Endometrial microvascular endothelial cells (primary cell): ENCODE data around the gene HTRA3. TPM values are rescaled to one million over a fixed set of nuclear protein-coding genes. Genes with fewer than 3 reads are reported as not detected.

ENCODE experiments used
- in situ Hi-C: cut with HindIII; loops from 2 replicates; pipeline ENCODE4 v1.10.0; 2017; ENCODE audit warnings: low sequenced_read_pairs, low pct_unique_long_range_greater_than_20kb; ENCODE audit errors: inconsistent ontology term
- total RNA-seq: library from RNA; depleted of rRNA; stranded (reverse); fragments of >200 nt; gene quantifications from one replicate; pipeline ENCODE4 v1.2.3, GENCODE V29; 2015; ENCODE audit errors: inconsistent ontology term

Gene HTRA3
- total RNA-seq, 1 donor from 2014 or later, result 1.3 TPM

- in situ Hi-C loops, result no loop called here
Observed at GRCh38 chr4:8261851-8262535, 7.6 kb upstream of the HTRA3 start.

GRCh38 chr4:8262637-8263322 is 6.8 kb upstream of the HTRA3 start:
- in situ Hi-C loops, result no loop called here

- in situ Hi-C loops, result no loop called here
Observed at GRCh38 chr4:8263397-8263796, 6.2 kb upstream of the HTRA3 start.

GRCh38 chr4:8264106-8264505 is 5.4 kb upstream of the HTRA3 start:
- in situ Hi-C loops, result no loop called here

DNA sequence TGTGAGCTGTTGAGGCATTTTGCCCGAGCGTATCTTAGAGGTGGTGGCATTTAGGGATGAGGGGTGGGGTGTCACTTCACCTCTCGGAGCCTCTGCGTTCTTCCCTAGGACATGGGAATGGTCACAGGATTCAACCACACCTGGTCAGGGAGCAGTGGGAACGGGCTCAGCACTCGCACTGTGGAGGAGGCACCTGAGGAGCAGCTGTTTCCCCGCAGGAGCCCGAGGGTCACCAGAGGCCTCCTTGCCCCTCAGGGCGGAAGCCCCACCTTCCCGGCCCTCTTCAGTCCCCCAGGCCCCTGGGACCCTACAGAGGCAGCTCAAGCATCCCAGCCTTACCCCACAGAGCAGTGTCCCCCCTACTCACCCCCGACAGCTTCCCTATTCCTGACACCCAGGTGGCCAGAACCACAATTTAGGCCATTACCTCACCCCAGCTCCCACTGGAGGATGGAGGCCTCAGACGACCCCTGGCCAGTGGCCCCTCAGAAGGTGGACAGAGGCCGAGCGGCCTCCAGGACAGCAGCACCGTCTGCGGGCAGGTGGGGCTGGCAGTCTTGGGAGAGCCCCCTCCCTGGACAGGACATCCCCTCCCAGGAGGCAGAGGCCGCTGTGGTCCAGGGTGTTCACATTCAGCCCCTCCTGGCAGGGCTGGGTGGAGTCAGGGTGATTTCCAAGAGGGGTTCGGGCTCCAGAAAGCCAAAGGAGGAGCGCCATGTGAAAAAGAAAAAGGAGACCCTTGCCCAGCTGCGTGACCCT is 4.2 kb upstream of the HTRA3 start:
- in situ Hi-C loops, result no loop called here

- in situ Hi-C loops, result no loop called here
Observed at GRCh38 chr4:8266088-8266487, 3.5 kb upstream of the HTRA3 start.

DNA sequence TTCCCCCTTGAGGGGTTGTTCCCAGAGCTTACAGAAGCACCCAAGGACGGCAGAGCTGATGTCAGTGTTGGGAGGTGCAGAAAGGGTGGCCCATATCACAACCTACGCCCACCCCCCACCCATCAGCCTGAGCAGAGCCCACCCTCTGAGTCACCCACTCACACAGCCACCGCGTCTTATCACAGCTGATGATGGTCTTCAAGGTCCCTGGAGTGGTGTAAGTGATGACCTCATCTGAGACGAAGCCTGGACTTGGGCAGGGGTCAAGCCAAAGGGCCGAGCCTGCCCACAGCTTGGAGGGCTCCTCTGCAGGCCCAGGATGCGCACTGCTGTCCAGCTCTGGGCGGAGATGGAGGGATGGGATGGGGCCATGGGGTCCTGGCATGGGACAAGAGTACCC is 3.0 kb upstream of the HTRA3 start:
- in situ Hi-C loops, result no loop called here

DNA sequence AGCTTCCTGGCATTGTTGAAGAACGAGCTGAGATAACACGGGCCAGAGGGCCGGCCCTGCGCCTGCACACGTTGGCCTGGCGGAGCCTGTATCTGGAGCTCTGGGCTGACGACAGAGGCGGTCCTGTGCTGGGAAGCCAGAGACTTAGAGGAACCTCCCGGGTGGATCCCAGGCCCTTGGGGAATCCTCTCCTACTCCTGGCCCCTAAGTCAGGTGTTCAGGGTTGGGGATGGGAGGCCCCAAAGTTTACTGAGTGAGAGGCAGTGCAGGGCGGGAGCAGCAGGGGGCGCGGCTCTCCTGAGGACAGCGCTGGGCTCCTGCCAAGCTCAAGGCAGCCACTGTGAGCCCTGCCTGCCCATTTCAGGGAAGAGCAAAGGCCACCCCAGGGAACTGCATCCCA is 2.5 kb upstream of the HTRA3 start:
- in situ Hi-C loops, result no loop called here

DNA sequence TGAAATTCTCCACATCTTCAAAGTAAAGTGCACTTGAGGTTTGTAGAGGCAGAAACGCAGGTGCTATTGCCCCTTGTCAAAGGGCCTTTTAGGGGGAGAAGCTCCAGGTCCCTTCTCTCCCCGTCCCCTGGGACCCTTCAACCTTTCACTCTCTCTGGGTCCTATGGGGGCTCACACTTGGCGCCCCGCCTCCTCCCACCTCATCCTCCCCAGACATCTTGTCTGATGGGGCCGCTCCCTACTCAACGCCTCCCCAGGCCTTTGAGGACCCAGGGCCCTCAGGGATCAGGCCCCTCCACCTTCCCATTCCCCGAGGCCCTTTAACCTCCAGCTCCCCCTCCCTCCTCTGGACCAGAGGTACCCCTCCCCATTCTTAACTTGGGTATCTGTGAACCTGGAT is 1.3 kb upstream of the HTRA3 start:
- in situ Hi-C loops, result no loop called here

- in situ Hi-C loops, result no loop called here
Observed at GRCh38 chr4:8268901-8269534, 536 bp upstream of the HTRA3 start.

GRCh38 chr4:8270418-8270771 is 841 bp downstream of the HTRA3 start:
- in situ Hi-C loops, result no loop called here

DNA sequence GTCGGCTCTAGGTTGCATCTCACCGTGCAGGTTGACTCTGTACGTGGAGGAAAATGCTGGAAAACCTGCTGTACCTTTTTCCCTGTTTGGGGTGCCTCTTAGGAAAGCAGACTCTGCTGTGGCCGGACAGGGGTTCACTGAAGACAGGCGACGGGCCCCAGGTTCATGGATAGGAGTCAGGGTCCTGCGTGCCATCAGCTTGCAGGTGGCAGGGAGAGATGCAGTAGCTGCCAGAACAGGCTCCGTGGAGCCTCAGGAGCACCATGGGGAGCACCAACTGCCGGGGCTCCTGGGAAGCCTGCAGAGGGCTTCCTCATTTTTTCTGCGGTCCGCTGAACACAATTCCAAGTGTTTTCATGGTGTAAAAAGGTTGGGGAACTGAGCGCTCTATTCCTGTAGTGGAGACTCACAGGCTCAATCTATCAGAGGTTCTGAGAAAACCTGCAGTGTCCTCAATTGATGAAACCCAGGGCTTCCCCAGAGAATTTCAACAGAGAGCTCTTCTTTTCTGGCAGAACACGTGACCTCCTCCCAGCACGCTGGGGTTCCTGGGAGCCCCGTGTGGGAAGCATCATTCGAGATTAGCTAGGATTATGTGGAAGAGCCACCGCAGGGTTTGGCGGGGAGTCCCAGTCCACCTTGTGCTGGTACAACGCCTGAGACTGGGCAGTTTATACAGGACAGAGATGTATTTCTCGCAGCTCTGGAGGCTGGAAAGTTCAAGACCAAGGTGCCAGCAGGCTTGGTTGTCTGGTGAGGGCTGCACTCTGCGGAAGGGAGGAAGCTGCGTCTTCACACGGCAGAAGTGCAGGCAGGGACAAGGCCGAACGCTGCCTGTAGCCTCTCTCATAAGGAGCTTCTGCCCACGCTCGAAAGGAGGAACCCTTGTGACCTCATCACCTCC is 1.6 kb downstream of the HTRA3 start:
- in situ Hi-C loops, result no loop called here

DNA sequence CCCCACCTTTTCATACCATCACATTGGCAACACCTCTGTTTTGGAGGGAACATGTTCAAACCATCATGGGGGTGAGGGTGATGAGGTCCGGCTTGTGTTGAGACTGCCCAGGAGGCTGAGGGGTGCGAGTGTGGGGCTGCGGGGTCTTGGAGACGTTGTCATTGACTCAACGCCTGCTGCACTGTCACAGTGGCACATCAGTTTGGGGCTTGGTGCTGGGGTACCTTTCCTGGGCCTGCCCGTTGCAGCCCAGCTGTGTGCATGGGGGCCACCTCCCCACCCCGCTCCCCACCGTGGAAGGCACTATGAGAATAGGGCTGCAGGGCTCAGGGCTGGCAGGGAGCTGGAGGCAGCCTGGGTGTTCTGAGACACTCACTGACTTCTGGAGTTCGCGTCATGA is 2.3 kb downstream of the HTRA3 start:
- in situ Hi-C loops, result no loop called here

DNA sequence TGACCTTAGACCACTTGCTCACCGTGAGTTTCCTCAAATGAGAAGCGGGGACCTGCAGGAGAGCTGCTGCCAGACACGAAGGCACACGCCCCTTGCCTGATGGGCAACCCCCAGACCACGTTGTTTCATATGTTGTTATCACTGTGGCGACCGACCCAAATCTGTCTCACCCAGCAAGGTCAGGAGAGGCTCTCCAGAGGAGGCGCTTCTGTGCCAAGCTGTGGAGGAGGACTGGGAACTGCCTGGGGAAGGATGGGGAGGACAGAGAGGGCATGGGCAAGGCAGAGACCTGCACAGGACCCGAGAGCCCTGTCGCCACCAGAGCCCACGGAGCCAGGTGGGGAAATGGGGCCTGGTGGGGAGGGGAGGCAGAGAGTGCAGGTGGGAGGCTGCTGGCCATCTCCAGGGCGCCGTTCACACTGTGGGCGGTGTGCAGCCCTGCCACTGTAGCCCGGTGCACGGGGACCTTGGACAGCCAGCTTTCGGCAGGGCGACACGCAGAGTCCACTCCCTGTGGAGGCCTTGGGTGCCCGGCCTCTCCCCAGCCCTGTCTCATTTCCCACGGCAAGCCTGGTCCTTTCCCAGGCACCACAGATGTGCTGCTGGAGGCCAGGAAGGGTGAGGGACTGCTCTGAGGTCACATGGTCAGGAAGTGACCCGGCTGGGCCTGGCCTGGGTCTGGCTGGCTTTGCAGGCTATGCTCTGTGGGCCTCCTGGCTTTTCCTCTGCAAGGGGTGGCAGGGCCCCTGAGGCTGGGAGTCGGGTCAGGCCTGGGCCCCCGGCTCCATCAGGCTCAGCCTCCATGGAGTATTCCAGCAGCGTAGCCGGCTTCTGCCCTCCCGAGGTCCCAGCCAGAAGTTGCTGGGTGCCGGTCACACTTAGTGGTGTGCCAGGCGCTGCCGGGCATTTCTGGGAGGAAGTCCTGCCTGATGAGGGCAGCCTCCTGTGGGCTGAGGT is 3.2 kb downstream of the HTRA3 start:
- in situ Hi-C loops, result no loop called here

GRCh38 chr4:8273450-8273849 is 3.9 kb downstream of the HTRA3 start:
- in situ Hi-C loops, result no loop called here

DNA sequence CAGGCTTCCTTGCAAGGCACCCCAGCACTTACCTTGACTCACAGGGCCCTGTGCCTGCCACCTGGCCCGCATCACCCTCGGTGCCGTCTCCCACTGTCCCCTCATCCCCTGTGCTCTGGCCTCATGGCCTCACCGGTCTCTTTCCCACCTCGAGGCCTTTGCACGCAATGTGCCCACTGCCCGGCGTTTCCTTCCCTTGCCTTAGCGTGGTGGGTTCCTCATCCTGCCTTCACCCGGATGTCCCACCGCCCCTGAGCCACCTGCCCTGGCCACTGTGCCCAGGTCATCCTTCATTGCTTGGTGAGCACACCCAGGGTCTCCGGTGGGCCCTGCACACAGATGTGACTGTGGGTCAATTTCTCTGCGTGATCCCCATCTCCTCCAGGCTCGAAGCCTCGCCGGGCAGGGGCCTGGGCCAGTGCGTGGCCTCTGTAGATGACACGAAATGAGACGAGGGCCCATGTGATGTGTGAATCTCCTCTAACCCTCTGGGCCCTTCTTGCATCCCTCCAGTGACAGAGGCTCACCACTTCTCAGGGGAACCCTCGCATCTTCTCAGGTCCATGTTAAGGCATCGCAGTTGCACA is 4.6 kb downstream of the HTRA3 start:
- in situ Hi-C loops, result no loop called here

DNA sequence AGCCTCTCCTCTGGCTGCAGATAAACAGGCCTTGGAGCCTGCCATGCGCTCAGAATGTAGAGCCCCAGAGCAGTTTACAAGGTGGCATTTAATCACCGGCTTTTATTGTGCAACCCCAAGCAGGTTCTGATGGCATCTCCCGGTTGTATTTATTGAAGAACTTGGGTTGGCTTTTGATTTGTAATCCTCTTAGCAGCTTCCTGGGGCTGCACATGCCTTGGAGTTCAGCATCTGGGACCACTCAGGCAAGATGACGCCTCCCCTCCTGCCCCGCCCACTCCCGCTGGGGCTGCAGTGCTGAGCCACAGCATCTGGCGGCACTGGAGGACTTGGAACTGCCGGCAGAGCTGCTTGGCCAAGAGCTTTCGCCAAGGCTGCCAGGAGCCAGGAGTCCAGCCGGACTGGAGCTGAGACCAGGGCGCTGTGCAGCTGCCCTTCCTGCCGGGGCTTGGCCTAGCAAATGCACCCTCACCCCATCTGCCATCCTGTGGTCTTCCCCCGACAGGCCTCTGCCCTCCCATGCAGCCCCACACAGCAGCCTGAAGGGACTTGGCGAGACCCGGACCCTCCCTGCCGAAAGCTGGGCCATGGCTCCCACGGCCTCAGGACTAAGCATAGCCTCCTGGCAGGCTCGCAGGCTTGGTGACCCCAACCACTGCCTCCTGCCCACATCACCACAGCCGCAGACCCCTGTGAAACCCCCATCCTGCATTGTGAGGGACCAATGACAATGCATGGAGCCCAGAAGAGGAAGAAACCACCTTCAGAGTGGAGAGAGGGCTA is 5.4 kb downstream of the HTRA3 start:
- in situ Hi-C loops, result no loop called here
